Central memory CD4-positive, alpha-beta T cell (primary cell): Measurements from ENCODE around the gene RNF40.
"Not testable (repeated sequence)": the region's sequence is repeated elsewhere in the genome, so short reads cannot be mapped to it uniquely, and the experiment has no call there.

Experiments used
- DNase-seq: peaks from one replicate; pipeline ENCODE4 v3.0.0; 2022

The RNF40 gene

DNA sequence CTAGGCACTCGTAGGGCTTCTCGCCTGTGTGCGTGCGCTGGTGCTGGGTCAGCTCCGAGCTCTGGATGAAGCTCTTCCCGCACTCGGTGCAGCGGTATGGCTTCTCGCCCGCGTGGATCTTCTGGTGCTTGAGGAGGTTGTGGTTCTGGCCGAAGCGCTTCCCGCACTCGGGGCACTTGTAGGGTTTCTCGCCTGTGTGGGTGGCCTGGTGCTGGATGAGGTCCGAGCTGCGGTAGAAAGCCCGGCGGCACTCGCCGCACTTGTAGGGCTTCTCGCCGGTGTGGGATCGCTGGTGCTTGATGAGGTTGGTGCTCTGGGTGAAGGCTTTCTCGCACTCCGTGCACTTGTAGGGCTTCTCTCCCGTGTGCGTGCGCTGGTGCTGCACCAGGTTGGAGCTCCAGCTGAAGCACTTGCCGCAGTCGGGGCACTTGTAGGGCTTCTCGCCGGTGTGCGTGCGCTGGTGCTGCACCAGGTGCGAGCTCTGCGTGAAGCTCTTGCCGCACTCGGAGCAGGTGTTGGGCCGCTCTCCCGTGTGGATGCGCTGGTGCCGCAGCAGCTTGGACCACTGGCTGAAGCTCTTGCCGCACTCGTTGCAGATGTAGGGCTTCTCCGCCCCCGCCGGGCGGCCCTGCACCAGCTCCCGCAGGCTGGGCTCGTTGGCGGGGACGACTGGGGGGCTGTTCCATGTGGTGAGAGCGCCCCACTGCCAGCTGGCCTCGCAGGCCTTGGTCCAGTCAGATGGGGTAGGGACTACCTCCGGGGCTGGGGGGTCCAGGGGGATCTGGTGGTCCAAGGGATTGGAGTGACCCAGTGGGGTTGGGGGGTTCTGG lies 21.4 kb downstream of the RNF40 start:
- DNase-seq = no peak

DNA sequence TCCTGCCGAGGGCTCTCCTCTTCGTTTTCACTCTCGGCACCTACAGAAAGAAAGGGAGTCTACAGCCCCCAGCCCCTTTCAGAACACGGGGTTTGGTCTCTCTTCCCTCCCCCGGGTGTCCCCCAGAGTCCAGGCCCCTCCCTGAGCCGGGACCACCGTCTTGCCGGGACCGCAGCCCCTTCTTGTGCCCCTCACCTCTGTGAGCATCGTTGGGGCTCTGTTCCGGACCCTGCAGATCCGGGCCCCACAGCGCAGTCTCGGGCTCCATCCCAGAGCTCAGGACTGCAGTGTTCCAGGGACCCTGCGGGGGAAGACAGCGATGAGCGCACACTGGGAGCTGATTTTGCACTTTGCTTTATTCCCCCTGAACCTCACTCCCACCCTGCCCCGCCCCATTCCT lies 22.1 kb downstream of the RNF40 start:
- DNase-seq = no peak

GRCh38 chr16:30785126-30786106 lies 23.3 kb downstream of the RNF40 start:
- DNase-seq = no peak

DNA sequence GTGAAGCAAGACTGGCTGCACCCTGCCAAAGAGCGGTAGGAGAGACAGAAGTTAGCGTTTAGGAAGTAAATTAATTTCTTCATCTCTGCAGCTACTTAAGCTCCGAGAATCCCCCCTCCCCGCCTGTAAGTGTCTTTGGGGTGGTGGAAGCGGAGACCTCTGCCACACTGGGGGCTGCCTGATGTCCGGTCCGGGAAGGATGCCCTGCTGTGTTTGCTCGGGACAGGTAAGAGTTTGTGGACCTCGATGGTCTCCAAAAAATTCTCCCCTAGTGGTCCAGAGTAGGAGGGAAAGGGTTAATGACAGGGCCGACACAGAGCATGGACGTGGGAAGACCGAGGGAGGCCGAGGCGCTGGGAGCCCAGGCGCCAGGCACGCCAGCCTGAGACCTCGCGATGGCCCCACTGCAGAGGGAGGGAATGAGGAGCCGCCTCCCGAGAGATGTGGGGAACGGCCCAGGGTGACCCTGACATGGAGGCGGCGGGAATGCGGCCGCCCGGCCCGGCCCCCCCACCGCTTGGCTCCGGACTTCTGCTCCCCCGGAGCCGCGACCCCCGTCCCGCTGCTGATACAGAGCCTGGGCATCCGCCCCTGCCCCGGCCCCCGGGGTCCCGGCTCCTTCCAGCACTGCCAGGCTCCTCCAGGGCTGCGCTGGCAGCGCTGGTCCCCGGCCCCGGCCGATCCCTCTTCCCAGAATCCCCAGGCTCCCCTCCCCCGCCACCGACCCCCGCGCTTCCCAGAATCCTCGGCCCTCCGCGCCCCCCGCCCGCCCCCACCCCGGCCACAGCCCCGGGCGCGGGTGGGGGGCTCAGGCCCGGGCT lies 24.2 kb downstream of the RNF40 start:
- no peak for DNase-seq

DNA sequence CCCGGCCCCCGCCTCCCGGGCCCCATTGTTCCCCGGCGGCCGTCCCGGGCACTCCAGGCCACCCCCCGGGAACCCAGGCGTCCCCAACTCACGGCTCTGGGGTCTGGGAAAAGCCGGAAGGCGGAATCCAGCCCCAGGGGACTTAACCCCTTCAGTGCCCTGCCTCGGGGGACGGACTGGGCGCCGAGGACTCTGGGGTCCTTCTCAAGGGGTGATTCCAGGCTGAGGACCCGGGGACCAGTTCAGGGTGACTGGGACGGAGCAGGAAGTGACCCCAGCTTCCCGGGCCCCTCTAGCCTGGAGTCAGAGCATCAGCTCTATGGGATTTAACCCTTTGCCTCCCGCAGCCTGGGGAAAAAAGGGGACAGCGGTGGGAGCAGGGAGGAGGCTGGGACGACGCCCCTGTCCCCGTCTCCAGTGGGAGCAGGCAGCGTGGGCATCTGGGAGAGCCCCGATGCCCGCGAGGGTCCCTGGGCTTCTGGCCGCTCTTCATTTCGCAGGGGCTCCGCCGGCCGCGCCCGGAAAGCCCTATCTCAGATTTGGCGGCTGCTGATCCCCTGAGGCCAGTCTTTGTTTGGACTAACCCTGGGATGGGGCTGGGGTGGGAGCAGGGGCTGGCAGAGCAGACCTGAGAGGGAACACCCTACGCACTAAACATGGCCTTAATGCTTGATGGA lies 25.0 kb downstream of the RNF40 start, which contains the start of gene ZNF629:
Gene ZNF629, minus strand, starts transcription at position 270 of the 677 bp plus-strand sequence. CDS start 2,723 bp downstream, outside the sequence.
- no peak for DNase-seq

GRCh38 chr16:30787613-30788378 lies 25.7 kb downstream of the RNF40 start:
- no peak for DNase-seq

GRCh38 chr16:30793508-30794069 lies 31.5 kb downstream of the RNF40 start:
- DNase-seq = no peak

DNA sequence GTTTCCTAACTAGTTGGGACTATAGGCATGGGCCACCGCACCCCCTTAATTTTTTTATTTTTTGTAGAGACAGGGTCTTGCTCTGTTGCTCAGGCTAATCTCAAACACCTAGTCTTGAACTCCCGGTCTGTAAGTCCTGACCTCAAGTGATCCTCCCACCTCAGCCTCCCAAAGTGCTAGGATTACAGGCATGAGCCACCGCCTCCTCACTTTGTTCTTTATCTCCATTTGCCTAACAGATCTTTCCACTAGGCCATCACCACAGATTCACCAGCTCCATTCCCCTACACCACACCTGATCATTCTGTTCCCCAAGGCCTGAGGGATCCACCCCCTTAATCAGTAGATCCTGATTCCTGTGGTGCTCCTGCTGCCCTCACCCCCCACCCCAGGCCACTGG lies 32.5 kb downstream of the RNF40 start:
- no peak for DNase-seq

- no peak for DNase-seq
Observed at GRCh38 chr16:30797670-30798309, 35.7 kb downstream of the RNF40 start.

DNA sequence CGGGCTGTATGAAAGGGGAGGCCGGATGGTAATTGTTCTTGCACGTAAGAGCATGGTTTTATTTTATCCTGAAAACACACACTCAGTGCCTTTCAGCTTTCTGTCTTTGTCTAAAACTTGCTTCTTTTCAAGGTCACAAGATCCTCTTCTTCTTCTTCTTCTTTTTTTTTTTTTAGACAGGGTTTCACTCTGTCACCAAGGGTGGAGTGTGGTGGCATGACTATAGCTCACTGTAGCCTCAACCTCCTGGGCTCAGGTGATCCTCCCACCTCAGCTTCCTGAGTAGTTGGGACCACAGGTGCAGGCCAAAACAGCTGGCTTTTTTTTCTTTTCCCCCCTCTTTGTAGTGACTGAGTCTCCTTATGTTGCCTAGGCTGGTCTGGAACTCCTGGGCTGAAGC lies 40.8 kb downstream of the RNF40 start:
- DNase-seq = no peak

- no peak for DNase-seq
Observed at GRCh38 chr16:30805056-30805369, 42.9 kb downstream of the RNF40 start.

GRCh38 chr16:30805370-30806169 lies 43.4 kb downstream of the RNF40 start:
- peak; percentile 38 for DNase-seq

DNA sequence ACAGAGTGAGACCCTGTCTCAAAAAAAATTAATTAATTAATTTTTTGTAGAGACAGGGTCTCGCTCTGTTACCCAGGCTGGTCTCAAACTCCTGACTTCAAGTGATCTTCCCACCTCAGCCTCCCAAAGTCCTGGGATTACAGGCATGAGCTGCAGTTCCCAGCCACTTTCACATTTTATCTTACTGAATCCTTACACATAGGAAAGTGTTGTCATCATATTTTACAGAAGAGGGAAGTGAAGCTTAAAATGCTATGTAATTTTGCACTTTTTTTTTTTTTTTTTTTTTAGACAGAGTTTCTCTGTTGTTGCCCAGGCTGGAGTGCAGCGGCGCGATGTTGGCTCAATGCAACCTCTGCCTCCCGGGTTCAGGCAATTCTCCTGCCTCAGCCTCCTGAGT lies 46.0 kb downstream of the RNF40 start:
- no peak for DNase-seq

DNA sequence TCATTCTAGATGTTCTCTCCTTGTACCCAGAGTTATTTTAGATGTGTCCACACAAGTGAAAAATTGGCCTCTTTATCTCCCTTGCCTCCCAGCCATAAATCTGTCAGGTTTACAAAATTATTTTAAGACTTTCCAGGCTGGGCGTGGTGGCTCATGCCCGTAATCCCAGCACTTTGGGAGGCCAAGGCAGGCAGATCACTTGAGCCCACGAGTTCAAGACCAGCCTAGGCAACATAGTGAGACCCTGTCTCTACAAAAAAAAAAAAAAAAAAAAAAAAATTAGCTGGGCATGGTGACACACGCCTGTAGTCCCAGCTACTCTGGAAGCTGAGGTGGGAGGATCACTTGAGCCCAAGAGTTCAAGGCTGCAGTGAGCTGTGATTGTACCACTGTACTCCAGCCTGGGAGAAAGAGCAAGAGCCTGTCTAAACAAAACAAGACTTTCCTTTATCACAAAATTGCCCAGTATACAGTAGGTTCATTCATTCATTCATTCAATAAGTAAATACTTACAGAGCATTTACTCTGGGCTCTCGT lies 46.8 kb downstream of the RNF40 start:
- DNase-seq = not testable (repeated sequence)

GRCh38 chr16:30809675-30810074 lies 47.6 kb downstream of the RNF40 start:
- DNase-seq = not testable (repeated sequence)

- no peak for DNase-seq
Observed at GRCh38 chr16:30813821-30814189, 51.7 kb downstream of the RNF40 start.

DNA sequence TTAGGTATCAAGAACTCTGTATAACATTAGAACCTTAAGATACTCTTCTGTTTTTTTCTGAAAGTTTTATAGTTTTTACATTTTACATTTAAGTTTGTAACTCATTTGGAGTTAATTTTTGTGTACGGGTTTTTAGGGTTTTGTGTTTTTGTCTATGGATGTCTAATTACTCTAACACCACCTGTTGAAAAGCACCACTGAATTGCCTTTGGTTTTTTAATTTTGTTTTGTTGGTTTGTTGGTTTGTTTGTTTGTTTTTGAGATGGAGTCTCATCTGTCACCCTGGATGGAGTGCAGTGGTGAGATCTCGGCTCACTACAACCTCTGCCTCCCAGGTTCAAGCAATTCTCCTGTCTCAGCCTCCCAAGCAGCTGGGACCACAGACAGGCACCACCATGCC lies 54.6 kb downstream of the RNF40 start:
- DNase-seq = no peak

GRCh38 chr16:30820952-30821421 lies 58.9 kb downstream of the RNF40 start:
- DNase-seq = no peak

DNA sequence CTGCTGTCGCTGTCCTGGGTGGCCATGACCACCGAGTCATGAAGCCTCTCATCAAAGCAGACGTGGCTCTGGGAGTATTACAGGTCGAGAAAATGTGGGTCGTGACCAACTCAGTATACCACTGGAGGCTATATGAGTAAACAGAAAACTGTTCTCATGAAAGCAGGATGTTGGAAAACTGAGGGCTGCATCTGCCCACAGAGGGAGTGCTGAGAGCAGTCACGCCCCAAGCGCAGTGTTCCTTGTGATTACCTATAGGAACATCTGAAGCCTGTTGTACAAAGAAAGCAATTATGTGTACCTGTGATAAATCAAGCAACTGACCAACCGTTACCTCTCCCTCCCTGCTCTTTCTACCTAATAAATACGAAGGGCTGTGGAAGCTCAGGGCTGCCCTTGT lies 59.3 kb downstream of the RNF40 start:
- not testable (repeated sequence) for DNase-seq
